PC-9 (cell line): Measurements from ENCODE around the gene EP400.

Source experiments
- EZH2 ChIP-seq: fragments of 200-600 bp; sonication (generic); IDR thresholded peaks from 2 replicates; pipeline ENCODE4 v1.8.0; 2017; ENCODE audit warnings: antibody characterized with exemption, low read depth
- TF ChIP-seq, protein P1 (sequence below): fragments of 200-600 bp; sonication (generic); conservative IDR thresholded peaks from 2 replicates; pipeline ENCODE4 v1.6.1; 2017; ENCODE audit warnings: mixed run types, antibody characterized with exemption, mild to moderate bottlenecking, moderate library complexity

- TF ChIP-seq, protein P1, sequence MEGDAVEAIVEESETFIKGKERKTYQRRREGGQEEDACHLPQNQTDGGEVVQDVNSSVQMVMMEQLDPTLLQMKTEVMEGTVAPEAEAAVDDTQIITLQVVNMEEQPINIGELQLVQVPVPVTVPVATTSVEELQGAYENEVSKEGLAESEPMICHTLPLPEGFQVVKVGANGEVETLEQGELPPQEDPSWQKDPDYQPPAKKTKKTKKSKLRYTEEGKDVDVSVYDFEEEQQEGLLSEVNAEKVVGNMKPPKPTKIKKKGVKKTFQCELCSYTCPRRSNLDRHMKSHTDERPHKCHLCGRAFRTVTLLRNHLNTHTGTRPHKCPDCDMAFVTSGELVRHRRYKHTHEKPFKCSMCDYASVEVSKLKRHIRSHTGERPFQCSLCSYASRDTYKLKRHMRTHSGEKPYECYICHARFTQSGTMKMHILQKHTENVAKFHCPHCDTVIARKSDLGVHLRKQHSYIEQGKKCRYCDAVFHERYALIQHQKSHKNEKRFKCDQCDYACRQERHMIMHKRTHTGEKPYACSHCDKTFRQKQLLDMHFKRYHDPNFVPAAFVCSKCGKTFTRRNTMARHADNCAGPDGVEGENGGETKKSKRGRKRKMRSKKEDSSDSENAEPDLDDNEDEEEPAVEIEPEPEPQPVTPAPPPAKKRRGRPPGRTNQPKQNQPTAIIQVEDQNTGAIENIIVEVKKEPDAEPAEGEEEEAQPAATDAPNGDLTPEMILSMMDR: no peak
- no peak for TF ChIP-seq EZH2
These were observed 34.6 kb upstream of the EP400 start for GRCh38 chr12:131915000-131915689.
